Trophoblast cell (in vitro differentiated cells and primary cell): Measurements from ENCODE around the gene MAP6D1.
A peak's percentile ranks its signal among the peaks of the same experiment; 100 is the strongest.

Experiments used
- DNase-seq, 2 donors: peaks; one replicate each; pipeline ENCODE4 v3.0.0-alpha.2; 2016
- H2AFZ ChIP-seq: 2 replicates; pipeline ENCODE4 v1.6.1; 2013; ENCODE audit warnings: low read length, moderate library complexity, mild to moderate bottlenecking; ENCODE audit not compliant: insufficient read depth, poor library complexity
- H2AK5ac ChIP-seq: 2 replicates; pipeline ENCODE4 v1.6.1; 2013; ENCODE audit warnings: mild to moderate bottlenecking, low read length
- H2BK120ac ChIP-seq: 2 replicates; pipeline ENCODE4 v1.6.1; 2013; ENCODE audit warnings: low read length, mild to moderate bottlenecking, moderate library complexity; ENCODE audit not compliant: insufficient read depth, poor library complexity
- H2BK12ac ChIP-seq: 2 replicates; pipeline ENCODE4 v1.6.1; 2013; ENCODE audit warnings: mild to moderate bottlenecking, low read length, moderate library complexity
- H2BK5ac ChIP-seq: 2 replicates; pipeline ENCODE4 v1.6.1; 2013; ENCODE audit warnings: low read length, low read depth, moderate library complexity, mild to moderate bottlenecking; ENCODE audit not compliant: poor library complexity
- H3K14ac ChIP-seq: 2 replicates; pipeline ENCODE4 v1.6.1; 2013; ENCODE audit warnings: mild to moderate bottlenecking, low read length
- H3K18ac ChIP-seq: 2 replicates; pipeline ENCODE4 v1.6.1; 2013; ENCODE audit warnings: mild to moderate bottlenecking, low read length
- H3K23ac ChIP-seq: 2 replicates; pipeline ENCODE4 v1.6.1; 2013; ENCODE audit warnings: low read length
- H3K27ac ChIP-seq: 2 replicates; pipeline ENCODE4 v1.5.1; 2013; ENCODE audit warnings: low read depth, mild to moderate bottlenecking, inconsistent platforms, low read length, moderate library complexity
- H3K27me3 ChIP-seq: 2 replicates; pipeline ENCODE4 v1.6.1; 2013; ENCODE audit warnings: inconsistent platforms, mild to moderate bottlenecking, low read length, moderate library complexity; ENCODE audit not compliant: insufficient read depth
- H3K36me3 ChIP-seq, 2 experiments: 1 replicate in 1 of 2; 2 replicates in 1 of 2; pipeline ENCODE4 v1.6.1; 2013; ENCODE audit warnings: low read length in 2 of 2, mild to moderate bottlenecking in 2 of 2, moderate library complexity in 1 of 2; ENCODE audit not compliant: insufficient read depth in 2 of 2, control insufficient read depth in 1 of 2
- H3K4ac ChIP-seq: 2 replicates; pipeline ENCODE4 v1.6.1; 2013; ENCODE audit warnings: low read depth, mild to moderate bottlenecking, low read length, moderate library complexity
- H3K4me1 ChIP-seq, 2 experiments: 1 replicate in 1 of 2; 2 replicates in 1 of 2; pipeline ENCODE4 v1.6.1; 2013; ENCODE audit warnings: low read length in 2 of 2, mild to moderate bottlenecking in 2 of 2, moderate library complexity in 1 of 2; ENCODE audit not compliant: insufficient read depth in 2 of 2, control insufficient read depth in 1 of 2
- H3K4me2 ChIP-seq: 2 replicates; pipeline ENCODE4 v1.6.1; 2013; ENCODE audit warnings: inconsistent platforms, mild to moderate bottlenecking, low read length, moderate library complexity
- H3K4me3 ChIP-seq: 2 replicates; pipeline ENCODE4 v1.5.1; 2013; ENCODE audit warnings: mild to moderate bottlenecking, low read depth, low read length, inconsistent platforms
- H3K79me1 ChIP-seq: one replicate; pipeline ENCODE4 v1.6.1; 2013; ENCODE audit warnings: low read length
- H3K79me2 ChIP-seq: 2 replicates; pipeline ENCODE4 v1.6.1; 2013; ENCODE audit warnings: low read length, mild to moderate bottlenecking; ENCODE audit not compliant: control insufficient read depth, insufficient read depth, poor library complexity
- H3K9ac ChIP-seq: 2 replicates; pipeline ENCODE4 v1.6.1; 2013; ENCODE audit warnings: mild to moderate bottlenecking, low read length
- H3K9me3 ChIP-seq: 2 replicates; pipeline ENCODE4 v1.6.1; 2013; ENCODE audit warnings: low read depth, mild to moderate bottlenecking, control low read depth, inconsistent platforms, low read length; ENCODE audit not compliant: insufficient read depth
- H4K12ac ChIP-seq: 2 replicates; pipeline ENCODE4 v1.6.1; 2013; ENCODE audit warnings: low read depth, mild to moderate bottlenecking, low read length, moderate library complexity
- H4K8ac ChIP-seq: 2 replicates; pipeline ENCODE4 v1.6.1; 2013; ENCODE audit warnings: low read depth, mild to moderate bottlenecking, low read length, moderate library complexity
- H4K91ac ChIP-seq: one replicate; pipeline ENCODE4 v1.6.1; 2013; ENCODE audit warnings: low read depth, mild to moderate bottlenecking, low read length, moderate library complexity
- WGBS: extraction: QIAGEN DNeasy Blood & Tissue Kit; methylation state at CpG from one replicate; pipeline ENCODE4 v1.1.7; 2013; ENCODE audit warnings: missing lambda C conversion rate; ENCODE audit not compliant: insufficient read length, insufficient coverage; ENCODE audit errors: extremely low coverage; 5-methylcytosine and 5-hydroxymethylcytosine counted together

Gene MAP6D1

DNA sequence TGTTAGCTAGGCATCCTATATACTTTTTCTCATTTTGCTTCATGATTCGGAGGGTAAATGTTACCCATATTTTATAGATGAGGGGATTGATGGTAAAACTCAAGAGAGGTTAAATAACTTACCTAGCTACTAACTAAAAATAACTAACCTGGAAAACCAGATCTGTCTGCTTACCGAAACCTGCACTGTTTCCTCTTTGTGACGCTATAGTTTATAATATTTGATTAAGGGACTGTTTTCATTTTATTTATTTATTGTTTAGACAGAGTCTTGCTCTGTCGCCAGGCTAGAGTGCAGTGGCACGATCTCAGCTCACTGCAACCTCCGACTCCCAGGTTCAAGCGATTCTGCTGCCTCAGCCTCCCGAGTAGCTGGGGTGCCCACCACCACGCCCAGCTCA is 55.9 kb downstream of the MAP6D1 start:
- WGBS = no CpG with 5 or more reads among the region's 9 CpGs
- H3K27ac ChIP-seq = no peak overlapping the region

DNA sequence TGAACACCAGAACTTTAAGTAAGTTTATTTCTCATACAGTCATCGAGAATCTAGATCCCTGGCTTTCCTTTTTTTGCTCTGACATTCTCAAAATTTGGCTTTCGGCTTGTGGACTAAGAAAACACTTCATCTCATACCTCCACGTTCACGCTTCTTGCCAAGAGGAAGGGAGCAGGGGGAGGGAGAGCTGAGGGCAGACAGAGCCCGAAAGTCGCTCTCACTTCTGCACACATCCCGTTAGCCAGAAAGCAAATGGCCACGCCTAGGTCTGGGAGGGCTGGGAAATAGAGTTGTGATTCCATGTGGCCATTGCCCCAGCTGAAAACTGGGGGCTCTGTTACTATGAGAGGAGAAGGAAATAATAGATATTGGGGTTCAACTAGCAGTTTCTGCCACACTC is 57.3 kb downstream of the MAP6D1 start:
- H4K12ac ChIP-seq = no peak overlapping the region
- H2BK12ac ChIP-seq = no peak overlapping the region
- H2BK5ac ChIP-seq = no peak overlapping the region
- no peak overlapping the region for H3K4me2 ChIP-seq
- H3K79me1 ChIP-seq = no peaks in the 10 kb centered on the region
- H4K91ac ChIP-seq = no peak overlapping the region
- H3K23ac ChIP-seq = no peak overlapping the region
- no peaks in the 10 kb centered on the region for H3K79me2 ChIP-seq
- no peaks in the 10 kb centered on the region for H3K27me3 ChIP-seq
- no peaks in the 10 kb centered on the region for H3K9me3 ChIP-seq
- peaks cover 0 to 2% of the 10 kb centered on the region in 2 experiments for H3K4me1 ChIP-seq
- H3K18ac ChIP-seq = no peak overlapping the region
- H3K4me3 ChIP-seq = no peak overlapping the region
- no peak overlapping the region for H2AFZ ChIP-seq
- no peak overlapping the region for H4K8ac ChIP-seq
- H2AK5ac ChIP-seq = no peak overlapping the region
- no peak overlapping the region for H3K9ac ChIP-seq
- H3K27ac ChIP-seq = no peak overlapping the region
- DNase-seq = no peak
- H3K4ac ChIP-seq = no peak overlapping the region
- H3K14ac ChIP-seq = no peak overlapping the region
- no CpG with 5 or more reads among the region's 8 CpGs for WGBS
- no peak overlapping the region for H2BK120ac ChIP-seq
- H3K36me3 ChIP-seq = peaks cover 10 to 19% of the 10 kb centered on the region in 2 experiments

More for the DNA sequence above, 55.9 kb downstream of the MAP6D1 start:
- H3K79me1 ChIP-seq = no peaks in the 10 kb centered on the region
- no peak overlapping the region for H3K23ac ChIP-seq
- no peak overlapping the region for H3K4me3 ChIP-seq
- no peak overlapping the region for H4K12ac ChIP-seq
- H3K4me2 ChIP-seq = no peak overlapping the region
- H4K8ac ChIP-seq = no peak overlapping the region
- no peak overlapping the region for H2AK5ac ChIP-seq
- no peaks in the 10 kb centered on the region for H3K27me3 ChIP-seq
- no peaks in the 10 kb centered on the region for H3K9me3 ChIP-seq
- no peak overlapping the region for H3K14ac ChIP-seq
- no peak overlapping the region for H2BK120ac ChIP-seq
- no peak overlapping the region for H4K91ac ChIP-seq
- H2BK5ac ChIP-seq = no peak overlapping the region
- H3K4ac ChIP-seq = no peak overlapping the region
- H3K9ac ChIP-seq = no peak overlapping the region
- no peak overlapping the region for H3K18ac ChIP-seq
- no peak overlapping the region for H2BK12ac ChIP-seq
- peaks cover 0 to 2% of the 10 kb centered on the region in 2 experiments for H3K4me1 ChIP-seq
- H2AFZ ChIP-seq = no peak overlapping the region
- H3K36me3 ChIP-seq = peaks cover 13 to 26% of the 10 kb centered on the region in 2 experiments
- H3K79me2 ChIP-seq = no peaks in the 10 kb centered on the region
- DNase-seq = no peak

DNA sequence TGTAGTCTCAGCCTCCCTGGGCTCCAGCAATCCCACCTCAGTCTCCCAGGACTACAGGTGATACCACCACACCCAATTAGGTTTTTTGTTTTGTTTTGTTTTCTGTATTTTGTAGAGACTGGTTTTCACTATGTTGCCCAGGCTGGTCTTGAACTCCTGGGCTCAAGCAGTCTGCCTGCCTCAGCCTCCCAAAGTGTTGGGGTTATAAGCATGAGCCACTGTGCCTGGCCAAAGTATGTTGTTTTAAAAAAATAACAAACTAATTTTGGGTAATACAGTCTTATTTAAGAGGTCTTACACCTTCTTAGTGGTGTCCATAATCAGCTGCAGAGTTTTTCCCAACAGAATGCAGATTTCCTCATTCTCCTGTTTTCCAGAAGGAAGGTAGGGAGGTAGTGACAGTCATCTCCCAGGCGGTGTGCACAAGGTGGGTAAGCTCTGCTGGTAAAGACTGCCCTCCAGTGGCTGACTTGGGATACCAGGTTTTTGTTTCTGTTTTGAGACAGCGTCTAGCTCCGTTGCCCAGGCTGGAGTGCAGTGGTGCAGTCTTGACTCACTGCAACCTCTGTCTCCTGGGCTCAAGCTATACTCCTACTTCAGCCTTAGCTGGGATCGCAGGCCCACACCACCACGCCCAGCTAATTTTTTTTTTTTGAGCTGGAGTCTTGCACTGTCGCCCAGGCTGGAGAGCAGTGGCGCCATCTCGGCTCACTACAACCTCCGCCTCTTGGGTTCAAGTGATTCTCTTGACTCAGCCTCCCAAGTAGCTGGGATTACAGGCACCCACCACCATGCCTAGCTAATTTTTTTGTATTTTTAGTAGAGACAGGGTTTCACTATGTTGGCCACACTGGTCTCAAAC is 58.4 kb downstream of the MAP6D1 start:
- H2BK5ac ChIP-seq = no peak overlapping the region
- H3K9me3 ChIP-seq = no peaks in the 10 kb centered on the region
- peaks cover 8 to 18% of the 10 kb centered on the region in 2 experiments for H3K36me3 ChIP-seq
- no peak overlapping the region for H2AFZ ChIP-seq
- no peak overlapping the region for H4K91ac ChIP-seq
- no peak overlapping the region for H3K18ac ChIP-seq
- H2AK5ac ChIP-seq = no peak overlapping the region
- peak; percentile 79 to 91 for DNase-seq
- H3K4ac ChIP-seq = no peak overlapping the region
- peaks cover 0 to 2% of the 10 kb centered on the region in 2 experiments for H3K4me1 ChIP-seq
- H3K4me3 ChIP-seq = no peak overlapping the region
- H2BK12ac ChIP-seq = no peak overlapping the region
- WGBS = no CpG with 5 or more reads among the region's 9 CpGs
- no peaks in the 10 kb centered on the region for H3K79me2 ChIP-seq
- no peaks in the 10 kb centered on the region for H3K79me1 ChIP-seq
- no peak overlapping the region for H4K8ac ChIP-seq
- H2BK120ac ChIP-seq = no peak overlapping the region
- no peak overlapping the region for H3K9ac ChIP-seq
- H3K27me3 ChIP-seq = no peaks in the 10 kb centered on the region
- no peak overlapping the region for H4K12ac ChIP-seq
- no peak overlapping the region for H3K4me2 ChIP-seq
- H3K14ac ChIP-seq = no peak overlapping the region
- no peak overlapping the region for H3K27ac ChIP-seq
- no peak overlapping the region for H3K23ac ChIP-seq

DNA sequence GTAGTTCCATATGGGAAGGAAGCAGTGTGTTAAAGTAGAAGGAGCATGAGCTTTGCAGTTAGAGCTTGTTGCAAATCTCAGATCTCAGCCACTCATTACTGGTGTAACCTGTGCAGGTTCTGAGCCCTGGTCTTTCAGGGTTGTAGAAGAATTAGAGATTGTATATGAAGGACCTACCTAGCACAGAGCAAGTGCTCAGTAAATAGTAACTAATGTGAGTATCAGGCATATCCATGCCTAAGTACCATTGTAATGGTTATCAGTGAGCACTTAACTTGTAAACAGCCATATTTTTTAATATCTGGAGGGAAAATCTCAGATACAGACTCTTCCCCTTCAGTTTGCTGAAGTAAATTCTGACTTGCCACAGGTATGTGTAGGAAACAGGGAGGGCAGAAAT is 59.3 kb downstream of the MAP6D1 start:
- H2BK5ac ChIP-seq = no peak overlapping the region
- H3K79me1 ChIP-seq = no peaks in the 10 kb centered on the region
- peaks cover 0 to 2% of the 10 kb centered on the region in 2 experiments for H3K4me1 ChIP-seq
- H3K4ac ChIP-seq = no peak overlapping the region
- no peaks in the 10 kb centered on the region for H3K27me3 ChIP-seq
- H3K14ac ChIP-seq = no peak overlapping the region
- no peak overlapping the region for H2BK12ac ChIP-seq
- no peak overlapping the region for H3K23ac ChIP-seq
- H3K36me3 ChIP-seq = peaks cover 8 to 25% of the 10 kb centered on the region in 2 experiments
- H3K9me3 ChIP-seq = no peaks in the 10 kb centered on the region
- no peak overlapping the region for H4K12ac ChIP-seq
- H2AK5ac ChIP-seq = no peak overlapping the region
- no peaks in the 10 kb centered on the region for H3K79me2 ChIP-seq
- peak in 1 of 2 donors; percentile 7 for DNase-seq
- no peak overlapping the region for H3K18ac ChIP-seq
- H3K4me3 ChIP-seq = no peak overlapping the region
- no peak overlapping the region for H2AFZ ChIP-seq
- H4K8ac ChIP-seq = no peak overlapping the region
- no peak overlapping the region for H3K4me2 ChIP-seq
- H2BK120ac ChIP-seq = no peak overlapping the region
- no peak overlapping the region for H3K27ac ChIP-seq
- no peak overlapping the region for H3K9ac ChIP-seq
- no peak overlapping the region for H4K91ac ChIP-seq
